HUDEP-2 (cell line): ENCODE results near the gene GAST.

Experiments
- DNase-seq, 76 experiments: peaks; one replicate each; lab custom pipeline; 2025; ENCODE audit not compliant: unreplicated experiment in 76 of 76; lab: John Stamatoyannopoulos, UW

Gene GAST

GRCh38 chr17:41738077-41738800, 26.1 kb downstream of the GAST start:
- DNase-seq = peak in 71 of 76 experiments; percentile 5 to 84 (median 62)

GRCh38 chr17:41738801-41739112, 26.6 kb downstream of the GAST start:
- no peak for DNase-seq

- no peak for DNase-seq
These were observed 27.7 kb downstream of the GAST start for GRCh38 chr17:41739661-41740352.

- DNase-seq = no peak
These were observed 28.4 kb downstream of the GAST start for GRCh38 chr17:41740506-41740905.

- no peak for DNase-seq
These were observed 29.6 kb downstream of the GAST start for GRCh38 chr17:41741709-41742108.

GRCh38 chr17:41748275-41748674, 36.1 kb downstream of the GAST start:
- no peak for DNase-seq

- no peak for DNase-seq
These were observed 38.7 kb downstream of the GAST start for GRCh38 chr17:41750862-41751261.

- DNase-seq = no peak
These were observed 39.2 kb downstream of the GAST start for GRCh38 chr17:41751288-41751687.

GRCh38 chr17:41754066-41754465, 41.9 kb downstream of the GAST start:
- no peak for DNase-seq

- no peak for DNase-seq
These were observed 46.5 kb downstream of the GAST start for GRCh38 chr17:41758601-41759000.

GRCh38 chr17:41760878-41761277, 48.7 kb downstream of the GAST start:
- no peak for DNase-seq

GRCh38 chr17:41762391-41762790, 50.3 kb downstream of the GAST start:
- DNase-seq = no peak

- no peak for DNase-seq
These were observed 50.7 kb downstream of the GAST start for GRCh38 chr17:41762841-41763240.

- DNase-seq = no peak
These were observed 51.2 kb downstream of the GAST start for GRCh38 chr17:41763327-41763726.
